Neural progenitor cell (in vitro differentiated cells): ENCODE measurements around the gene MYH10.

Source experiments
- EZH2phosphoT487 ChIP-seq: fragments of 200-600 bp; sonication (generic); IDR thresholded peaks from 2 replicates; pipeline ENCODE4 v1.6.1; 2017; ENCODE audit warnings: antibody characterized with exemption
- TF ChIP-seq, protein P1 (sequence below): fragments of 200-600 bp; sonication (generic); IDR thresholded peaks from 2 replicates; pipeline ENCODE4 v1.5.1; 2017; ENCODE audit warnings: antibody characterized with exemption, mild to moderate bottlenecking

DNA sequence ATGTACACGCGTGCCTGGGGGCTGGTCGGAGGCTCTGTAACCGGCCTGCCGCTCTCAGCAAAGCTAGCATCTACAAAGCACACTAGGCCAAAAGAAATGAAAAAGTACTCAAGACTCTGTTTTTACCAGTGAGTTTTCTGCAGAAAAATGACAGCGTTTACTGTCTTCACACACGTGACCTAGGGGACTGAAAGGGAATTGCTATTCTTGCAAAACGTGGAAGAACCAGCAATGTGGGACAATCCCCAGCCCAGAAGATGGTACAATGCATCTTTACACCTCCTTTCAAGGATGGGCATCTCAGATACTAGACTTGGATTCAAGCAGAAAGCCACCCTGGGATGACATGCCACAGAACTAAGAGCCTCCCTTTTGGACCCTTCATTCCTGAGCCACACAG is 153.4 kb downstream of the MYH10 start:
- TF ChIP-seq, protein P1, sequence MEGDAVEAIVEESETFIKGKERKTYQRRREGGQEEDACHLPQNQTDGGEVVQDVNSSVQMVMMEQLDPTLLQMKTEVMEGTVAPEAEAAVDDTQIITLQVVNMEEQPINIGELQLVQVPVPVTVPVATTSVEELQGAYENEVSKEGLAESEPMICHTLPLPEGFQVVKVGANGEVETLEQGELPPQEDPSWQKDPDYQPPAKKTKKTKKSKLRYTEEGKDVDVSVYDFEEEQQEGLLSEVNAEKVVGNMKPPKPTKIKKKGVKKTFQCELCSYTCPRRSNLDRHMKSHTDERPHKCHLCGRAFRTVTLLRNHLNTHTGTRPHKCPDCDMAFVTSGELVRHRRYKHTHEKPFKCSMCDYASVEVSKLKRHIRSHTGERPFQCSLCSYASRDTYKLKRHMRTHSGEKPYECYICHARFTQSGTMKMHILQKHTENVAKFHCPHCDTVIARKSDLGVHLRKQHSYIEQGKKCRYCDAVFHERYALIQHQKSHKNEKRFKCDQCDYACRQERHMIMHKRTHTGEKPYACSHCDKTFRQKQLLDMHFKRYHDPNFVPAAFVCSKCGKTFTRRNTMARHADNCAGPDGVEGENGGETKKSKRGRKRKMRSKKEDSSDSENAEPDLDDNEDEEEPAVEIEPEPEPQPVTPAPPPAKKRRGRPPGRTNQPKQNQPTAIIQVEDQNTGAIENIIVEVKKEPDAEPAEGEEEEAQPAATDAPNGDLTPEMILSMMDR, result no peak
- TF ChIP-seq EZH2phosphoT487, result no peak
